PFSK-1 (cell line): ENCODE data around the gene ARL15.

Source experiments
- FOXP2 ChIP-seq: optimal IDR thresholded peaks from 2 replicates; pipeline ENCODE3; 2011; ENCODE audit warnings: borderline replicate concordance, control low read depth, inconsistent platforms; ENCODE audit not compliant: insufficient read depth; ENCODE audit errors: extremely low read length, extremely low read depth
- POLR2AphosphoS5 ChIP-seq: IDR thresholded peaks from 2 replicates; pipeline ENCODE4 v1.6.1; 2012; ENCODE audit warnings: low read depth, mild to moderate bottlenecking, control low read depth, low read length, moderate library complexity
- REST ChIP-seq, 2 experiments: IDR thresholded peaks; 2 replicates each; pipeline versions ENCODE4 v1.6.1 to v1.8.0; 2011 to 2012; ENCODE audit warnings: low read depth in 2 of 2, low read length in 2 of 2, control low read depth in 1 of 2, inconsistent platforms in 1 of 2, mild to moderate bottlenecking in 1 of 2, moderate library complexity in 1 of 2; ENCODE audit not compliant: insufficient read depth in 1 of 2
- SIN3A ChIP-seq: IDR thresholded peaks from 2 replicates; pipeline ENCODE4 v1.6.1; 2012; ENCODE audit warnings: mild to moderate bottlenecking, low read length, moderate library complexity, borderline replicate concordance; ENCODE audit not compliant: insufficient read depth
- TAF1 ChIP-seq: IDR thresholded peaks from 2 replicates; pipeline ENCODE4 v1.6.1; 2012; ENCODE audit warnings: low read length, control low read depth, borderline replicate concordance; ENCODE audit not compliant: insufficient read depth

The ARL15 gene

GRCh38 chr5:54302267-54302687, 8.1 kb downstream of the ARL15 start:
- no peak for TF ChIP-seq REST (IDR thresholded peaks at IDR 0.05; ENCODE audit: insufficient read depth in 1 of 2, low read depth in 2 of 2, low read length in 2 of 2)
- TF ChIP-seq TAF1: no peak
- no peak for TF ChIP-seq SIN3A
- no peak for TF ChIP-seq FOXP2
- no peak for TF ChIP-seq POLR2AphosphoS5

DNA sequence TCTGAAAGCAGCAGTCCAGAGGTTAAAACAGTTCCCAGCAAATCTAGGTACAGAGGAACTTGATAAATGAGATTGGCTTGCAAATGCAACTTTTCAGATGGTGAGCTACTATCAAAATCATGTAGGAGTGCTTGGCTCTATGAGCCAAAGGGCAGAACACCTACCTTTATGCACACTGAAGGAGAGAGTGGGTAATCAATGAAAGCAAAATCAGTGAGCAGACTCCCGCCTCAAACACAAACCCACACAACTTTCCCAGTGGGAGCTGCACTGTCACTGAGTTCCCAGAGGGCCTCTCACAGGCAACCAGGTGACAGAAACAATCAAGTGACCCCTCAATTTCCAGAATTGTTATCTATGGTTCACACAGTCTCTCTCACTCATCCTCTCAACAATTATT, 8.5 kb downstream of the ARL15 start:
- TF ChIP-seq FOXP2 (no peak), SIN3A (no peak), TAF1 (no peak), REST (IDR thresholded peaks at IDR 0.05; ENCODE audit: insufficient read depth in 1 of 2, low read depth in 2 of 2, low read length in 2 of 2) (no peak), POLR2AphosphoS5 (no peak)

DNA sequence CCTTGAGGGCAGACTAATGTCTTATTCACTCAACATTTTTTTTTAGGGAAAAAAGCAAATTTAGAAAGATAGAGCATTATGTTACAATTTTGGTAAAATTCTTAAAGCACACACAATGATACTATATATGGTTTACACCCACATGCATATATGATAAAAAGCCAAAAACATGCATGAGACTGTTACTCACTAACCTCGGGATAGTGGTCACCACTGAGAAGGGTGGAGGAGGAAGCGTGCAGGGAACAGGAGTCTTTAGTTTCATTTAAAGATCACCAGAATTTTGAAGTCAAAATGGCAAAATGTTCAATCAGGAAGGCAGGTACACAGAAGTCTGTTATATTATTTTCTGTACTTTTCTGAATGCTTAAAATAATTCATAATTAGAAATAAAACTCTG, 9.2 kb downstream of the ARL15 start:
- TF ChIP-seq FOXP2 (no peak), TAF1 (no peak), REST (IDR thresholded peaks at IDR 0.05; ENCODE audit: insufficient read depth in 1 of 2, low read depth in 2 of 2, low read length in 2 of 2) (no peak)

DNA sequence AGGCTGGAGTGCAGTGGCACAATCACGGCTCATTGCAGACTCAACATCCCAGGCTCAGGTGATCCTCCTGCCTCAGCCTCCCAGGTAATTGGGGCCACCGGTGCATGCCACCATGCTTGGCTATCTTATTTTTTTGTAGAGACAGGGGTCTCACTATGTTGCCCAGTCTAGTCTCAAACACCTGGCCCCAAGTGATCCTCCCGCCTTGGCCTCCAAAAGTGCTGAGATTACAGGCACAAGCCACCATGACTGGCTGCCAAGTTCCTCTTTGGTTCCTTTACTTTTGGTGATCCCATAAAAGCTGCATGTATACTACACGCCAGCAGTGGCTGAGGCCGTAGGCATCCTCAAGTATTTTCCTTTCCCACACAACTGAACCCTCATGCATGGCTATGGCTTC, 11.4 kb downstream of the ARL15 start:
- no peak for TF ChIP-seq TAF1
- TF ChIP-seq REST (IDR thresholded peaks at IDR 0.05; ENCODE audit: insufficient read depth in 1 of 2, low read depth in 2 of 2, low read length in 2 of 2): no peak
- TF ChIP-seq SIN3A: no peak
- TF ChIP-seq FOXP2: no peak
- no peak for TF ChIP-seq POLR2AphosphoS5

DNA sequence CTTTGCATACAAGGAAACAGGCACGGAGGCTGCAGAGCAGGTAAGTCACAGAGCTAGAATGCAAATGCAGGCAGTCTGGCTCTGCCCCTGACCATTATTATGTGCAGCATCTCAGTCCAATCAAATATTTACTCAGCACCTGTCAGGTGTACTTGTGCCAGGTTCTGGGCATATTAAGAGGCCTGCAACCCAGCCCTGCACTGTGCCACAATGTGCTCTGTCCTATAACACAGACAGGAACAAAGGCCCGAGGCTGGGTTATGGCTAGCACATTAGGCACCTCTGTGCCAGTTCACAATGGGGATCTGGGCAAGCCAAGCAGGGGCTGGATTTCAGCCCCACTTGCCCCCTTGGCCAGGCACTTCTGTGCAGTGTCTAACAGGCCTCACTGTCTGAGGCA, 14.0 kb downstream of the ARL15 start:
- no peak for TF ChIP-seq POLR2AphosphoS5
- no peak for TF ChIP-seq REST (IDR thresholded peaks at IDR 0.05; ENCODE audit: insufficient read depth in 1 of 2, low read depth in 2 of 2, low read length in 2 of 2)
- TF ChIP-seq TAF1: no peak
- TF ChIP-seq SIN3A: no peak
- TF ChIP-seq FOXP2: no peak
